Peyer's patch (tissue), 4 donors: ENCODE measurements around the gene ADM5. TPM values are rescaled to one million over a fixed set of nuclear protein-coding genes. Genes with fewer than 3 reads are reported as not detected.
A peak's percentile ranks its signal among the peaks of the same experiment; 100 is the strongest.

Source experiments
- DNase-seq, 3 donors: peaks; one replicate each; pipeline ENCODE4 v3.0.0-alpha.2; 2017 to 2019
- H3K27ac ChIP-seq, 4 donors: fragments of 200-600 bp; sonication (generic); one replicate each; pipeline ENCODE4 v1.5.1; 2016 to 2019
- H3K27me3 ChIP-seq, 2 donors: fragments of 200-600 bp; sonication (generic); one replicate each; pipeline ENCODE4 v1.5.1; 2019
- H3K36me3 ChIP-seq, 3 donors: fragments of 200-600 bp; sonication (generic); one replicate each; pipeline ENCODE4 v1.5.1; 2016 to 2019
- H3K4me1 ChIP-seq, 4 donors: fragments of 200-600 bp; sonication (generic); one replicate each; pipeline ENCODE4 v1.5.1; 2016 to 2019
- H3K4me3 ChIP-seq, 4 donors: fragments of 200-600 bp; sonication (generic); 1 replicate in 3 of 4; 2 replicates in 1 of 4; pipeline ENCODE4 v1.5.1; 2016 to 2019; ENCODE audit warnings: mild to moderate bottlenecking in 1 of 4
- H3K9me3 ChIP-seq, 4 donors: fragments of 200-600 bp; sonication (generic); one replicate each; pipeline ENCODE4 v1.5.1; 2016 to 2019; ENCODE audit warnings: mild to moderate bottlenecking in 1 of 4
- POLR2A ChIP-seq, 2 donors: fragments of 450-650 bp; IDR thresholded peaks; one replicate each; pipeline ENCODE4 v1.5.1; 2017; ENCODE audit warnings: antibody characterized with exemption in 2 of 2, mild to moderate bottlenecking in 2 of 2, moderate library complexity in 2 of 2
- total RNA-seq, 4 donors: library from RNA; depleted of rRNA; stranded (reverse); fragments of >200 nt; gene quantifications; one replicate each; pipeline ENCODE4 v1.1.0, GENCODE V29; 2016
- TF ChIP-seq, protein P1 (sequence below), 6 experiments: fragments of 450-650 bp in 4 of 6; fragments of 200-600 bp in 2 of 6; sonication (generic) in 1 of 6; IDR thresholded peaks; one replicate each; pipeline ENCODE4 v1.5.1; 2017 to 2019; ENCODE audit warnings: antibody characterized with exemption in 6 of 6, mild to moderate bottlenecking in 3 of 6, moderate library complexity in 1 of 6

The ADM5 gene
- total RNA-seq, 4 donors from 2014 or later, result 4.4 to 9.1 TPM; not detected in 2

DNA sequence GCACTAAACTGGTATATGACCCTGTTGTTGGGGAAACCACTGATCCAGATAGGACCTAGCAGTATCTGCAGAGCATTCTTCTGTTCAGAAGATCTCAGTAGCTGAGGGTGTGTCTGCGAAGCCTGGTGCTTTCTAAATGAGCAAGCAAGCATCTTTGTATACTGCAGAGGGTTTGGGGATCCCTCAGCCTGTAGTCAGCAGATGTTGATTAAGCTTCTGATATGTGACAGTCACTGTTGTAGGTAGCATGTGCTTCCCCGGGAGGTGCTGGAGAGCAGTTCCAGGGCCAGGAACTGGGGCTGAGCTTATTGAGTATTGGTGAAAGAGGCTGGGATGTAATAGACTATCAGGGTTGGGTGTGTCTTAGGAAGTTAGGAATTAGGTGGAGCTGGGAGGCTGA, 45.9 kb upstream of the ADM5 start:
- Histone ChIP-seq H3K9me3 (no peaks in the 10 kb centered on the region), H3K27me3 (no peaks in the 10 kb centered on the region), H3K36me3 (peaks cover 0 to 38% (median 0%) of the 10 kb centered on the region in 3 donors), H3K4me1 (peaks cover 0 to 31% (median 0%) of the 10 kb centered on the region in 4 donors), H3K4me3 (peak overlapping the region in 1 of 4 donors; percentile 78), H3K27ac (no peak overlapping the region)
- DNase-seq, result no peak
- TF ChIP-seq POLR2A (IDR thresholded peaks at IDR 0.05), result no peak
- TF ChIP-seq, protein P1, sequence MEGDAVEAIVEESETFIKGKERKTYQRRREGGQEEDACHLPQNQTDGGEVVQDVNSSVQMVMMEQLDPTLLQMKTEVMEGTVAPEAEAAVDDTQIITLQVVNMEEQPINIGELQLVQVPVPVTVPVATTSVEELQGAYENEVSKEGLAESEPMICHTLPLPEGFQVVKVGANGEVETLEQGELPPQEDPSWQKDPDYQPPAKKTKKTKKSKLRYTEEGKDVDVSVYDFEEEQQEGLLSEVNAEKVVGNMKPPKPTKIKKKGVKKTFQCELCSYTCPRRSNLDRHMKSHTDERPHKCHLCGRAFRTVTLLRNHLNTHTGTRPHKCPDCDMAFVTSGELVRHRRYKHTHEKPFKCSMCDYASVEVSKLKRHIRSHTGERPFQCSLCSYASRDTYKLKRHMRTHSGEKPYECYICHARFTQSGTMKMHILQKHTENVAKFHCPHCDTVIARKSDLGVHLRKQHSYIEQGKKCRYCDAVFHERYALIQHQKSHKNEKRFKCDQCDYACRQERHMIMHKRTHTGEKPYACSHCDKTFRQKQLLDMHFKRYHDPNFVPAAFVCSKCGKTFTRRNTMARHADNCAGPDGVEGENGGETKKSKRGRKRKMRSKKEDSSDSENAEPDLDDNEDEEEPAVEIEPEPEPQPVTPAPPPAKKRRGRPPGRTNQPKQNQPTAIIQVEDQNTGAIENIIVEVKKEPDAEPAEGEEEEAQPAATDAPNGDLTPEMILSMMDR (IDR thresholded peaks at IDR 0.05), result no peak

GRCh38 chr19:49645592-49645991, 43.8 kb upstream of the ADM5 start:
- no peak for DNase-seq
- H3K27me3 ChIP-seq, result no peaks in the 10 kb centered on the region
- H3K36me3 ChIP-seq, result peaks cover 0 to 59% (median 0%) of the 10 kb centered on the region in 3 donors
- H3K4me3 ChIP-seq, result no peak overlapping the region
- H3K27ac ChIP-seq, result no peak overlapping the region
- TF ChIP-seq, protein P1 (IDR thresholded peaks at IDR 0.05), result no peak
- TF ChIP-seq POLR2A (IDR thresholded peaks at IDR 0.05), result no peak
- H3K4me1 ChIP-seq, result peaks cover 0 to 18% (median 0%) of the 10 kb centered on the region in 4 donors
- no peaks in the 10 kb centered on the region for H3K9me3 ChIP-seq

DNA sequence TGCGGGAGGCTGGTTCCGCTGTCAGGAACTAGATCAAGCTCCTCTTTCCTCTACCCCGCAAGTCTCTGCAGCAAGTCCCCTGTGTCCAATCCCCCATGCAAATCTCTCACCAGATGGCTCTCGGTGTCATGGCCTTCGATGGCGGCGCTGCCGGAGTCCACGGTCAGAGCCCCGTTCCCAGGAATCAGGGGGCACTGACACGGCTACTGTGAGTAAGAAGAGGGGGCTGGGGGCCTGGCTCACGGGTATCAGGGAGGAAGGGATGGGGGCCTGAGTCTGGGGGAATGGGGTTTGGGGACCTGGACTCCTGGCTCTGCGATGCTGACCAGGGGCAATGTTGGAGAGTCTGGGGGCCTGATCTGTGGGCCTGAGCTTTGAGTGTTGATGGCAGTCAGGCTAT, 43.4 kb upstream of the ADM5 start:
- TF ChIP-seq, protein P1 (IDR thresholded peaks at IDR 0.05), result no peak
- no peak for TF ChIP-seq POLR2A (IDR thresholded peaks at IDR 0.05)

DNA sequence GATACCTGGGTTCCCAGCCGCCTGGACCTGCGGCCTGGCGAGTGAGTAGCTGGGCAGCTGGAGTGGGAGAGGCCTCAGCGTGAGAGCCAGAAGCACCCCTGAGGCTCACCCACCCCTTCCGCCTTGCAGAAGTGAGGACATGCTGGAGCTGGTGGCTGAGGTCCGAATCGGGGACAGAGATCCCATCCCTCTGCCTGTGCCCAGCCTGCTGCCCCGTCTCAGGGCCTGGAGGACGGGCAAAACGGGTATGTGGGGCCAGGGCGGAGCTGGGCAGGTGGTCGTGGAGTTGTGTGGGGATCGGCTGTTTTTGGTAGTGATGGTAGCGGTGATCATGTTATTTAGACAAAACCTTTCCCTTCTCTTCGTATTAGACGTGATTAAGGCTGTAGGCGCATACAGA, 42.8 kb upstream of the ADM5 start:
- no peaks in the 10 kb centered on the region for H3K27me3 ChIP-seq
- peaks cover 0 to 69% (median 0%) of the 10 kb centered on the region in 3 donors for H3K36me3 ChIP-seq
- H3K27ac ChIP-seq, result no peak overlapping the region
- DNase-seq, result no peak
- no peaks in the 10 kb centered on the region for H3K9me3 ChIP-seq
- H3K4me3 ChIP-seq, result no peak overlapping the region
- H3K4me1 ChIP-seq, result peaks cover 0 to 18% (median 0%) of the 10 kb centered on the region in 4 donors
- TF ChIP-seq, protein P1 (IDR thresholded peaks at IDR 0.05), result no peak
- TF ChIP-seq POLR2A (IDR thresholded peaks at IDR 0.05), result no peak

More for the DNA sequence above, 43.4 kb upstream of the ADM5 start:
- no peaks in the 10 kb centered on the region for H3K27me3 ChIP-seq
- H3K9me3 ChIP-seq, result no peaks in the 10 kb centered on the region
- H3K4me3 ChIP-seq, result no peak overlapping the region
- peaks cover 0 to 18% (median 0%) of the 10 kb centered on the region in 4 donors for H3K4me1 ChIP-seq
- H3K27ac ChIP-seq, result no peak overlapping the region
- DNase-seq, result no peak
- peaks cover 0 to 63% (median 0%) of the 10 kb centered on the region in 3 donors for H3K36me3 ChIP-seq

DNA sequence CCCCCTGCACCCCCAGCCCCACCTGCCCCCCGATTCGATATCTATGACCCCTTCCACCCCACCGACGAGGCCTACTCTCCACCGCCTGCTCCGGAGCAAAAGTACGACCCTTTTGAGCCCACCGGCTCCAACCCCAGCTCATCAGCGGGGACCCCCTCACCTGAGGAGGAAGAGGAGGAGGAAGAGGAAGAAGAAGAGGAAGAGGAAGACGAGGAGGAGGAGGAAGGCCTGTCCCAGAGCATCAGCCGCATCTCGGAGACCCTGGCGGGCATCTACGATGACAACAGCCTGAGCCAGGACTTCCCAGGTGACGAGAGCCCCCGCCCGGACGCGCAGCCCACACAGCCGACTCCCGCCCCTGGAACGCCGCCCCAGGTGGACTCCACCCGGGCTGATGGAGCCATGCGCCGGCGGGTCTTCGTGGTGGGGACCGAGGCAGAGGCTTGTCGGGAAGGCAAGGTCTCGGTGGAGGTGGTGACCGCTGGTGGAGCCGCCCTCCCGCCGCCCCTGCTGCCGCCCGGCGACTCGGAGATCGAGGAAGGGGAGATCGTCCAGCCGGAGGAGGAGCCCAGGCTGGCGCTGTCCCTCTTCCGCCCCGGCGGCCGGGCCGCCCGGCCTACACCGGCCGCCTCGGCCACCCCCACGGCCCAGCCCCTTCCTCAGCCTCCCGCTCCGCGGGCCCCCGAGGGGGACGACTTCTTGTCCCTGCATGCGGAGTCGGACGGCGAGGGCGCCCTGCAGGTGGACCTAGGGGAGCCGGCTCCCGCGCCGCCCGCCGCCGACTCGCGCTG, 38.2 kb upstream of the ADM5 start:
- H3K9me3 ChIP-seq, result no peaks in the 10 kb centered on the region
- H3K27me3 ChIP-seq, result no peaks in the 10 kb centered on the region
- DNase-seq, result no peak
- no peaks in the 10 kb centered on the region for H3K4me1 ChIP-seq
- TF ChIP-seq, protein P1 (IDR thresholded peaks at IDR 0.05), result no peak
- no peak for TF ChIP-seq POLR2A (IDR thresholded peaks at IDR 0.05)
- H3K27ac ChIP-seq, result no peak overlapping the region
- H3K36me3 ChIP-seq, result peaks cover 0 to 96% (median 0%) of the 10 kb centered on the region in 3 donors
- no peak overlapping the region for H3K4me3 ChIP-seq
